GM19397 (cell line): ENCODE data around the gene DDX28.
"Not testable (repeated sequence)": the region's sequence is repeated elsewhere in the genome, so short reads cannot be mapped to it uniquely, and the experiment has no call there.

Experiments
- ATAC-seq: cut with Tn5 transposase; IDR thresholded peaks from one replicate; pipeline ENCODE4 v1.9.1; 2021; ENCODE audit warnings: mild to moderate bottlenecking, moderate library complexity; ENCODE audit not compliant: unreplicated experiment

DDX28 gene

DNA sequence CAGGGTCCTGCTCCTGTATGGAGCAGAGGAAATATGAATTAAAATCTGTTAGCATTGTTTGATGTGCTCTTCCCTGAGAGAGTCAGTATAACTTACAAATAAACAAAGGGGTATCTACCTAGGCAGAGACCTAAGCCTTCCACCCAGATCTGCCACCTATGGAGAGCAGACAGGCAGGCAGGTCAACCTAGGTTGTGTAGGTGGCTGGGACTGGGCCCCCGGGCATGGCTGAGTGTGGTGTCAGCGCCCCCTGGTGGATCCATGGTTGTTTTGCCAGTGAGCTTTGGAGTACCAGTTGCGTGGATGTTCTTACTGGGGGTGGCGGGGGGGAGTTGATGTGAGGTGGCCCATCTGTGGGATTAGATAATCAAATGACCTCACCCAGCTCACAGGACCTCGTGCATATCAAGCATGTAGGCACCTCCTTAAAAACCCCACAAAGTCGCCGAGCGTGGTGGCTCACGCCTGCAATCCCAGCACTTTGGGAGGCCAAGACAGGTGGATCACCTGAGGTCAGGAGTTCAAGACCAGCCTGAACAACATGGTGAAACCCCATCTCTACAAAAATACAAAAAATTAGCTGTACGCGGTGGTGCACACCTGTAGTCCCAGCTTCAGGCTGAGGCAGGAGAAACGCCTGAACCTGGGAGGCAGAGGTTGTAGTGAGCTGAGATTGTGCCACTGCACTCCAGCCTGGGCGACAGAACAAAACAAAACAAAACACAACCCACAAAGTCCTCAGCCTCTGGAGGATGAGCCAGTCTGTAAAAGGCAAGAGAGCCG lies 17.7 kb upstream of the DDX28 start:
- no peak for ATAC-seq

DNA sequence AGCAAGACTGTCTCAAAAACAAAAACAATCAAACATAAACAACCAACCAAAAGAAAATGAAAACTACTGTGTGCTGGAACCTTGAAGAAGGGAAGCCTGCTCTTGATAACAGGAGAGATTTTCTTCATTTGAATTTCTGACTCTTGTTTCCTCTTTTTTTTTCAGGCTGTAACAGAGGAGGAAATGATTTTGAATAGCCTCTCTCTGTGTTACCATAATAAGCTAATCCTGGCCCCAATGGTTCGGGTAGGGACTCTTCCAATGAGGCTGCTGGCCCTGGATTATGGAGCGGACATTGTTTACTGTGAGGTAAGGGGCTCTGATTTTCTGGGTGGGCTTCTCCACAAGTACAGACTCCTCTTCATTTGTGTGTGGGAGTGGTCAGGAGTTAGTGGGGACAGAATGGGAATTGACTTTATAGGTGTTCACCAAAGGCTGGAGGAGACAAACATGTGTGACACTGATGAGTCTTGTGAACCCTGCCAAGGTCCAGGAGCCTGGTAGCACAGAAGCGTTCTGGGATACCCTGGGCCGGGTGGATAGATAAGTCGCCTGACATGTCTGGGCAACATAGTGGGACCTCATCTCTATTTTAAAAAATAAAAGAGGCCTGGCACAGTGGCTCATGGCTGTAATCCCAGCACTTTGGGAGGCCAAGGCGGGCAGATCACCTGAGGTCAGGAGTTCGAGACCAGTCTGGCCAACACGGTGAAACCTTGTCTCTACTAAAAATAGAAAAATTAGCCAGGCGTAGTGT lies 15.0 kb upstream of the DDX28 start:
- no peak for ATAC-seq

DNA sequence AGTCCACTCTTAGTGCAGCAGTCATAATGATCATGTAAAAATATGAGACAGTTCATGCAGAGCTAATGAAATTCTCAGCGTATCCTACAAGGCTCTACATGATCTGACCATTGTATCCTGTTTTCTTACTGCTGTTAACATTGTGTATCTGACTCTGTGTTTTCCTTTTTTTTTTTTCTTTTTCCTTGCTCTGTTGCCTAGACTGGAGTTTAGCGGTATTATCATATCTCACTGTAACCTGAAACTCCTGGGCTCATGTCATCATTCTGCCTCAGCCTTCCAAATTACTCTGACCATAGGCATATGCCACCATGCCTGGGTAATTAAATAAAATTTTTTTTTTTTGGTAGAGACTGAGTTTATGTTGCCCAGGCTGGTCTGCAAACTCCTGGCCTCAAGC lies 12.2 kb upstream of the DDX28 start:
- ATAC-seq: no peak

DNA sequence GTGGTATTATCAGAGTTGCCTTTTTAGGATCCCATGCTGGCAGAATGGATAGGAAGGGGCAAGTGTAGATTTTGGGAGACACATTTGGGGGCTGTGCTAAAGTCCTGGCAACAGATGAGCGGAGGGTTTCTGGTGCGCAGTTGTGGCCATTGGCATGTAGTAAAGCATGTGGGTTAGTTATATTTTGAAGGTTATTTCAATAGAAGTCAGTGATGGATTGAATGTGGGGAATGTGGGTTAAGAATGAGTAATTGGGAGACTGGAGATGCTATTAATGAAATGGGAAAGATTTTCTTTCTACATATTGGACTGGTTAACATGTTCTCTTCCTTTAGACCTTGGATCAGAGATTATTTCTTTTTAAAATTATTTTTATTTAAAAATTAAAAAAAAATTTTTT lies 10.1 kb upstream of the DDX28 start:
- ATAC-seq: no peak

DNA sequence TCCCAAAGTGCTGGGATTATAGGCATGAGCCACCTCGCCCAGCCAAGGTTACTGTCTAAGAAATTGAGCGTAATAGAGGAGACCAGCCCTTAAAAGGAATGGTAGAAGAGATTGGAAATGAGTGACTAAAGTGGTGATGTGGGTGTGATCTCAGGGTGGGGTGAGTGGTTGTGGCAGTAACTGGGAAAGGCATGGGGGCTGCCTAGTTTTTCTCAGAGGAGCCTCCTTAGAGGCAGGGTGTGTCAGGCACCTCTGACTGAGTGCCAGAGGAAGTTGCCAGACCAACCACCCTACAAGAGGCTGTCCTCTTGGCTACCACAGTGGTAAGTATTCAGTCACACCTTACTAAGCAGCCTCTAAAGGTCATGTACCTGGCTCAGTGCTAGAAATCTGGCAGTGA lies 8.9 kb upstream of the DDX28 start:
- ATAC-seq: no peak

DNA sequence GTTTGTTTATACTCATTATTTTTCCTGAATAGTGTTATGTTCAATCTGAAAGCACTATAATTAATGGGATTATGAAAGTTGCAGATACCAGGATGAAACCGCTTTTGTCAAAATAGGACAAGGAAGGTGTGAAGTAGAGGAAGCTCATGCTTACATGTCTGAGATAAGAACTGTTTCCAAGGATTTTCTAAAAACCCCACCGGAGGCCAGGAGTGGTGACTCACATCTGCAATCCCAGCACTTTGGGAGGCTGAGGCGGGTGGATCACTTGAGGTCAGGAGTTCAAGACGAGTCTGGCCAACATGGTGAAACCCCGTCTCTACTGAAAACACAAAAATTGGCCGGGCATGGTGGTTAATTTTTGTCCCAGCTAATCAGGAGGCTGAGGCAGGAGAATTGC lies 7.1 kb upstream of the DDX28 start:
- ATAC-seq: not testable (repeated sequence)

DNA sequence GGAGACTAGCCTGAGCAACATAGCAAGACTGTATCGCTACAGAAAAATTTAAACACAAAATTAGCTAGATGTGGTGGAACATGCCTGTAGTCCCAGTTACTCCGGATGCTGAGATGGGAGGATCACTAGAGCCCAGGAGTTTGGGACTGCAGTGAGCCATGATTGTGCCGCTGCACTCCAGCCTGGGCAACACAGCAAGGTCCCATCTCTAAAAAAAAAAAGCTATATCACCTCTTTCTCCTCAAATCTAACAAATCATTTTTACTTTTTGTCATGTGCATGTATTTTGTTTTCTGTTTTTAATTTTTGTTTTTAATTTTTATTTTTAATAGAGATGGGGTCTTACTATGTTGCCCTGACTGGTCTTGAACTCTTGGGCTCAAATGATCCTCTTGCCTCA lies 6.0 kb upstream of the DDX28 start:
- ATAC-seq: no peak

DNA sequence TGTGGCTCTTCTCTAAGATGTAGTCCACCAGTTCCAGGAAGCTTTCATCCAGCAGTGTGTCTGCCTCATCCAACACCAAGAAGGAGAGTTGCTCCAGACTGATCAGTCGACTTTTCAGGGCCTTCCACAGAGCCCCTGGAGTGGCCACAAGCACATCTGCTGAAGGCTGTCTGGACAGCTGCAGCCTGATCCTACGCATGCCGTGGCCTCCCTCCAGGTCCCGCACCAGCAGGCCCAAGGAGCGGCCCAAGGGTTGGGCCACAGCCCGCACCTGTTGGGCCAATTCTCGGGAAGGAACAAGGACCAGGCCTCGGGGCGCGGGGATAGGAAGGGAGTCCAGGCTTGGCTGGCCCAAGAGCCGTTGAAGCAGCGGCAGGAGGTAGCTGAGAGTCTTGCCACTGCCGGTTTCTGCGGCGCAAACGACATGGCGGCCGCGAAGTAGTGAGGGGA lies 729 bp downstream of the DDX28 start:
- peak; percentile 6 for ATAC-seq

DNA sequence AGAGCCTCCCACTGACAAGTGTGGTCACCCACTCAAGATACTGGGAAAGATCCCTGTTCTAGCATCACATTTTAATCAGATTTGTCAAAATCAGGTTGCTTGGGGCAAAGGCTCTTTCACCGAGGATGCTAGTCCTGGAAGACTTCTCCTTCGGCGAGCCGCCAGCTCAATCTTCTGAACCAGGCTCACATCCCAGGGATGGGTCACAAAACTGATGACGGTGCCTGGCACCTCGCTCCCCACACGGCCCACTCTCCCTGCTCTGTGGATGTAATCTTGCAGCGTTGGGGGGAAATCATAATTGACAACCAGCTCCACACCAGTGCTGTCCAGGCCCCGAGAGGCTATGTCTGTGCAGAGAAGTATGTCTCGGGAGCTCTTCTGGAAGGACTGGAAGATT lies 1.5 kb downstream of the DDX28 start:
- ATAC-seq: no peak

DNA sequence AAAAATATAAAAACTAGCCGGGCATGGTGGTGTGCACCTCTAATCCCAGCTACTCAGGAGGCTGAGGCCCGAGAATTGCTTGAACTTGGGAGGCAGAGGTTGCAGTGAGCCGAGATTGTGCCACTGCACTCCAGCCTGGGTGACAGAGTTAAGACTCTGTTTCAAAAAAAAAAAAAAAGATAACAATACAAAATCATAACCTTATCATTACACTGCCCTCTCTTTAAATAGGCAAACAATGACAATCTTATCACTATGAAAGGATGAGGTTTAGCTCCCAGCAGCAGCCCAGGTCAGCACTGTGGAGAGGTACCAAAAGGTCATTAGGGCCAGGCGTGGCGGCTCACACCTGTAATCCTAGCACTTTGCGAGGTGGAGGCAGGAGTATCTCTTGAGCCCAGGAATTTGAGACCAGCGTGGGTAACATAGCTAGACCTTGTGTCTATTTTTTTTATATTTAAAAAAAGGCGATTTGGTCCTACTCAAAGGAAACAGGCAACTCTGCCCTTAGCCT lies 3.8 kb downstream of the DDX28 start:
- no peak for ATAC-seq

DNA sequence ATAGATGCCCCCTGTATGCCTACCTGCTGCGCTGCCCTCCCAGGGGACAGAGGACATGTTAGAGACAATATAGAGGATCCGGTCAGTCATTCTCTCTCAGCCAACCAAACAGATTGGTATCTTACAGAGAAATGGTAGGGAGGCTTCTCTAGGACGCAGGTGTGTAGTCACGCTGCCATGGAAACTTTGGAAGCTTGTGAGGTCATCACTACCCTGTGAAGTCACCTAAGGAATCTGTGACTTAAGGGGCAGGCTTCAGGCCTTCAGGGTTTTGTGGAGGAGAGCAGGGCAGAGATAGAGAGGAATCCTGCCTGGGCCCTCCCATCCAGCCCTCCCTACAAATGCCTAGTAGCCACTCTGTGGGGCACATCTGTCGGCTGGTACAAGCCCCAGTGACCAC lies 7.4 kb downstream of the DDX28 start, which contains the start of gene DPEP2NB:
TSS of gene DPEP2NB (minus strand) at position 231 of the 400 bp plus-strand sequence. CDS start at position 90, 141 bp downstream.
- no peak for ATAC-seq

DNA sequence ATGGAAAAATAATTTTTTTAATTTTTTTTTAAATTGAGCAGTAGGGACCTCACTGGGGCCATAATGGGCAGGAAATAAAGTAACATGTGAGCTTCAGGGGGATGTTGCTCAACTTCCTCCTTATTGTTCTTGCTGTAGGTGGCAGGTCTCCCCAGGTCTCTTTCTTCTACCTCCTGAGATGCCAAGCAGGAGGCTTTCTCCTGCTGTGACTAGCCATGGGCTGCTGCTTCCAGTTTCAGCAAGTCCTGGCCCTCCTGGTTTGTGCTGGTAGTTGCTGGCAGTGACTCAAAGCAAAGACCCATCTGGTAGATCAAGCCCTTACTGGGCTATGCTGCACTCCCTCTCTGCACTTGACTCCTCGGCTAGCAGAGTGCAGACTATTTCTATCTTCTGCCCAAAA lies 9.6 kb downstream of the DDX28 start:
- ATAC-seq: no peak

DNA sequence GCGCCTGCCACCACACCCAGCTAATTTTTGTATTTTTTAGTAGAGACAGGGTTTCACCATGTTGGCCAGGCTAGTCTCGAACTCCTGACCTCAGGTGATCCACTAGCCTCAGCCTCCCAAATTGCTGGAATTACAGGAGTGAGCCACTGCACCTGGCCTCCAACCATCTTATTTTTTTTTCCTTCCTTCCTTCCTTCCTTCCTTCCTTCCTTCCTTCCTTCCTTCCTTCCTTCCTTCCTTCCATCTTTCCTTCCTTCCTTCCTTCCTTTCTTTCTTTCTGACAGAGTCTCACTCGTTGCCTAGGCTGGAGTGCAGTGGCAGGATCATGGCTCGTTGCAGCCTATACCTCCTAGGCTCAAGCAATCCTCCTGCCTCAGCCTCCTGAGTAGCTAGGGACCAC lies 13.2 kb downstream of the DDX28 start:
- not testable (repeated sequence) for ATAC-seq

DNA sequence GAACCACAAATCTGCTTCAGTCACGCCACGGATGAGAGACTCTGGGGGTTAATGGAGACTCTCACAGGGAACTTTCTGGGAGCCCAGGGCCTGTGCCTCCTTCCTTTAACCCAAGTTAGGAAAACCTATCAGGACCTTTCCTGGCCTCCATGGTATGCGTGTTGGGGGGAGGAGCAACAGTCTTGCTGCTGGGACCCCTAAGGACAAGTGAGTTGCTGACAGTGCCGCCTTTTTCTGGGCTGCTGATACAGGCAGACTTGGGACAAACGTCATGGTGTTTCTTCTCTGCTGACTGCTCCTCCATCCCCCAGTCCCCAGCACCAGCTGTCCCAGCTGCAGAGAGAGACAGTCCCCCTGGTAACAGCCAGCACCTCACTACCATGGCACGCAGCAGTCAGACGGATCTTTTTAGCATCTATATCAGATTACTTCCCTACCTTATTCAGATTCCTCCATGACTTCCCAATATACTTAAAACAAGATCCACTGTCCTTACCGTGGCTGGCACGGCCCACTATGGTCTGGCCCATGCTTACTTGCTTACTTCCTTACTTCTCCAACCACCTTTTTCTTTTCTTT lies 13.8 kb downstream of the DDX28 start:
- ATAC-seq: no peak

DNA sequence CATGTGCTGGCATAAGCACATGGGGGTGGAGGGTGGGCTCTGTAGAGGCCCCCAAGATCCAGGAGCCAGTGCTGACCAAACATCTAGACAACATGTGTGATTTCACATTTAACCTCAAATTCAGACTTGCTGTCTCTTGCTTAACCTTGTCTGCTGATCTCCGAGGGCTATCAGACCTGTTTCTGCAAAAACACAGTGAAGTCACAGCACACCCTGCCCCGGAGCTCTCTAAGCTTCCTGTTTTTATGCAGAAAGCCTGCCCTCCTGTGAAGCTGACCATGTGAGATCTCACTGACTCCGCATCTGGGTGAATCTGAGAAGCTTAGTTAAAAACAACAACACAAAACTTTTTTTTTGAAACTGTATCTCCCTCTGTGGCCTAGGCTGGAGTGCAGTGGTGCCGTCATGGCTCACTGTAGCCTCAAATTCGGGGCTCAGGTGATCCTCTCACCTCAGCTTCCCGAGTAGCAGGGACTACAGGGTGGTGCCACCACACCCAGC lies 17.2 kb downstream of the DDX28 start:
- no peak for ATAC-seq

DNA sequence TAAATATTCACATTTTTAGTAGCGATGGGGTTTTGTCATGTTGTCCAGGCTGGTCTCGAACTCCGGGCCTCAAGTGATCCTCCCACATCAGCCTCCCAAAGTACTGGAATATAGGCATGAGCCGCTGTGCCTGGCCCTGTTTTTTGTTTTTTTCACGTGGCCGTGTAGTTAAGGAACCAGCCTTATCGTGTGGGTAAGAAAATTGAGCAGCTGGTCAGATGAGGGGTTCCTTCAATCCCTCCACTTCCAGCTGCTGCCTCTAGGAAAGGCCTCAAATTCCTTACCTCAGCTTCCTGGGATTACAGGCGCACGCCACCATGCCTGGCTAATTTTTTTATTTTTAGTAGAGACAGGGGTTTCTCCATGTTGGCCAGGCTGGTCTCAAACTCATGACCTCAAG lies 17.8 kb downstream of the DDX28 start:
- no peak for ATAC-seq

DNA sequence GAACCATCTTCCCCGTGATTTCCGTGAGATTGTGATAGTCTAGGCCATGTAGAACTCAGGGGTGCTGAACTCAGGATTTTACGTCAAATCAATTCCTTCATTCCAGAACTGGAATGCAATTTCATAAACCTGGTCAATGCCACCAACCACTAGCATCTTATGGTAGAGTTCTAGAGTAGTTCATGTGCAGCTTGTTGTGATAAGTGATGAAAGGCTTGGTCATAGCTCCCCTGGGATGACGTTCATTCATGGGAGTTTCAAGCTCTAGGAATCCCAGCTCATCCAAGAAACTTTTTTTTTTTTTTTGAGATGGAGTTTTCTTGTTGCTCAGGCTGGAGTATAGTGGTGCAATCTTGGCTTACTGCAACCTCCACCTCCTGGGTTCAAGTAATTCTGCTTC lies 20.0 kb downstream of the DDX28 start:
- no peak for ATAC-seq

DNA sequence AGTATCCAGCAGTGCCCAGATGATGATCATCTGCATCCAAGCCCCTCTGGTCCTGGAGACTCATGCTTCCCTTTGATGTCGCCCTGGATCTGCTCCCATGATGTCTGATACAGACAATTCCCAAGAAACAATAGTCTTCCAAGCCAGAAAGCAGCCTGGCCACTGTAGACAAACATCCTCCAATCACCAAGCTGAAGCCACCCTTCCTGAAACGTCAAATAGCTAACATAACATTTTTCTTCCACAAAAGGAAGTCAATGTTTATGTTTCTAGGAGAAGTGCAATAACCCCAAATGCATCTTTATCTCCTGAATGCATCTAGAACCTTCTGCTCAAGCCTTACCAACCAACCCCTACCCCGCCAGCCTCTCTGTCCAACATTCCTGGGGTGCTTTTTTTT lies 22.6 kb downstream of the DDX28 start:
- ATAC-seq: no peak

DNA sequence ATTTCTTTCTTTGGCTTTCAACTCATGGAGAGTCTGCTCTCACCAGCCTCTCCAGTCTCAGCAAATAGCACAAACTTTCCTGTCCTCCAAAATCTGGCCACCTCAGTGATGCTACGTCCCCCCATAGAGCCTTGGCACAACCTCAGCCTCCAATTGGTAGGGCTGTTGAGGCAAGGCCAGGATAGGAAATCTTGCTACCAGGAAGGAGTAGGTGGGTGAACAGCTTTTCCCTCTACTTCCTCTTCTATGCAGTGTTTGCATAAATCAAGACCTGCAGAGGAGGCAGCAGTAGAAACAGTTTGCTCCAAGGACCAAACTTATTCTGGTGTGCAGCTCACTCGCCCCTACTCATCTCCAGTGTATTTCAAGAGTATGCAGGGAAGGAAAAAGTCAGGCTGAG lies 23.0 kb downstream of the DDX28 start:
- ATAC-seq: no peak

DNA sequence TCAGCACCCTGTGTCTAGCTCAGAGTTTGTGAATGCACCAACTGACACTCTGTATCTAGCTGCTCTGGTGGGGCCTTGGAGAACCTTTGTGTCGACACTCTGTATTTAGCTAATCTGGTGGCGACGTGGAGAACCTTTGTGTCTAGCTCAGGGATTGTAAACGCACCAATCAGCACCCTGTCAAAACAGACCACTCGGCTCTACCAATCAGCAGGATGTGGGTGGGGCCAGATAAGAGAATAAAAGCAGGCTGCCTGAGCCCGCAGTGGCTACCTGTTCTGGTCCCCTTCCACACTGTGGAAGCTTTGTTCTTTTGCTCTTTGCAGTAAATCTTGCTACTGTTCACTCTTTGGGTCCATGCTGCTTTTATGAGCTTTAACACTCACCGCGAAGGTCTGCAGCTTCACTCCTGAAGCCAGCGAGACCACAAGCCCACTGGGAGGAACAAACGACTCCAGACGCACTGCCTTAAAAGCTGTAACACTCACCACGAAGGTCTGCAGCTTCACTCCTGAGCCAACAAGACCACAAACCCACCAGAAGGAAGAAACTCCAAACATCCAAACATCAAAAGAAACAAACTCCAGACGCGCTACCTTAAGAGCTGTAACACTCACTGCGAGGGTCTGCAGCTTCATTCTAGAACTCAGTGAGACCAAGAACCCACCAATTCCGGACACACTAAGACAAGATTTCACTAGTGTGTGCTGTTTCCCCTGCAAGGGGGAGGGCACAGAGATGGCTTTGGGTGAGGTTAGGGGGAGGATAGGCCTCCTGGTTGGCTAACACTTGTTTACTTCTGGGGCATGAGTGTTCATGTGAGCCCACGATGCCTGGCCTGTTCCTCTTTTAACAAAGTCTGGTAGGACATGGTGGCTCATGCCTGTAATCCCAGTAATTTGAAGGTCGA lies 24.0 kb downstream of the DDX28 start, which contains the start of gene DPEP2:
TSS of gene DPEP2 (minus strand) at position 706 of the 910 bp plus-strand sequence. CDS start 6,272 bp downstream, outside the sequence.
- not testable (repeated sequence) for ATAC-seq
